ENCODE measurements around the gene FBXW10.
"Not testable (repeated sequence)": the region's sequence is repeated elsewhere in the genome, so short reads cannot be mapped to it uniquely, and the experiment has no call there.

FBXW10 gene

DNA sequence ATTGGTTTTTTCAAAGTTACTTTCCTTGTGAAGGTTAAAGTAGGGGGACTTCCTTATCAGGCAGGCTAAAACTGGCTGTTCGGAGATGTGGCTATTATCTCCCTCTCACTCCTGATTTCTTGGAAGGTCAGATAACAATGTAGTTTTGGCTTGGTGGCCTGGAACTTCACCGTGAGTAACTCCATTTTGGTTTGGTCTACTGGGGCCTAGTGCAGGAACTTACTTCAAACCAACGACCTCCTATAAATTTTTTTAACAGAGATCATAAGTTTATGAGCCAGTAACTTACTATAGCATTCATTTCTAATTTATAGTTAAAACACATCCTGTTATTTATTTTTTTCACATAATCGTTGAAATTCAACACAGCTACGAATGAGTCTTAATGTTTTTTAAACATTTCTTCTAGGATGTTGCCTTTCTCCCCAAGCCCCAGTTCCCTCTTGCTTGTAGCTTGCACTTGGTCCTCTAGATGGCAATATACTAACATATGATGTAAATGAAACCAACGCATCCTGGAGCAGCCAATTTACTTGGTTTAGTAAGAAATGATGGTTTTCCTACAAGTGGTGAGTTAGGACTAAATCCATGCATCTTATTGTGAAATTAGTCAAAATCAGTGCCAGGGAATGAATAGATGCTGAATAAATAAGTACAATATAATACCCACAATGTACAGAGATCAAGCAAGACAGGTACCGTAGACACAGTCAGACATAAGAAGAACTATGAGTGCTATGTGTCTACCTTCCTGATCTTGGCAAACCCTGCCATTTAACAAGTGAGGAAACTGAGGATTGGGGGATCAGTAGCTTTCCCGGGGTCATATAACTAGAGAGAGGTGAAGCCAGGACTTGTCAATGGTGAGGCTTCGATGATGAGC, 72.9 kb downstream of the FBXW10 start:
- H3K4me1 ChIP-seq (ENCODE audit: control insufficient read depth, insufficient read depth, low read length); H3K4me3 ChIP-seq (ENCODE audit: low read length); H3K36me3 ChIP-seq (ENCODE audit: control insufficient read depth, insufficient read depth, low read length); H3K27ac ChIP-seq (ENCODE audit: low read depth, low read length); H3K9ac ChIP-seq (ENCODE audit: low read length); H3K27me3 ChIP-seq (ENCODE audit: control insufficient read depth, insufficient read depth, low read length): not testable (repeated sequence)

DNA sequence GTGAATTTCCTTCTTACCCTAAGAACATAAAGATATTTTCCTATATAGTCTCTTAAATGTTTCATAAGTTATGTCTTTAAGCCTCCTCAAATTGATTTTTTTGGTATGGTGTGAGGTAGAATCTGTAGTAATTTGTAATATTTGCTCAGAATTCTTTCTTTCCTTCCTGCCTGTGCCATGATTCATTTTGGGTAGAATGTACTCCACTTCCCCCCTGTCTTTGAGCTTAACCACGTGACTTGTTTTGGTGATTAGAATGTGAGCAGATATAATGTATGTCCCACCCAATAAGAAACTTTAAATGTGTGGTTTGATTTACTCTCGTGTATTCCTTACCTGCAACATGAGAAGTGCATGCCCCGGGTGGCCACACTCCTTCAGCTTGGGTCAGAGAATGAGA, 77.6 kb downstream of the FBXW10 start:
- H3K9ac ChIP-seq (ENCODE audit: low read length); H3K27ac ChIP-seq (ENCODE audit: low read depth, low read length); H3K36me3 ChIP-seq (ENCODE audit: control insufficient read depth, insufficient read depth, low read length); H3K27me3 ChIP-seq (ENCODE audit: control insufficient read depth, insufficient read depth, low read length); H3K4me3 ChIP-seq (ENCODE audit: low read length); H3K4me1 ChIP-seq (ENCODE audit: control insufficient read depth, insufficient read depth, low read length): not testable (repeated sequence)

DNA sequence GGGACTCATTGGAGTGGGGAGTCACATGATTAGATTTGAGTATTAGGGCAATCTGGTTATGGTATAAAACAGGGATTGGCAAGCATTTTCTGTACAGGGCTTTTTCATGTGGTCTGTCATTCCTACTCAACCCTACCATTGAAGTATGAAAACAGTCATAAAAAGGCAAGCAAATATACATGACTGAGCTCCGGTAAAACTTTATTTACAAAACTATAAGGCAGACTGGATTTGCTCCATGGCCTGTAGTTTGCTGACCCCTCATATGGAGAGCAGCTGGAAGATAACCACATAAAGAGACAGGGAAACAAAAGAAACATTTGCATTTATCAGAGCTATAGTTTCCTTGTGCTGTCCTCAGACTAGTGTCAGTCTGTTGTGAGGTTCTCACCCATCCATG, 83.8 kb downstream of the FBXW10 start:
- H3K27me3 ChIP-seq (ENCODE audit: control insufficient read depth, insufficient read depth, low read length); H3K36me3 ChIP-seq (ENCODE audit: control insufficient read depth, insufficient read depth, low read length); H3K9ac ChIP-seq (ENCODE audit: low read length); H3K4me3 ChIP-seq (ENCODE audit: low read length); H3K27ac ChIP-seq (ENCODE audit: low read depth, low read length); H3K4me1 ChIP-seq (ENCODE audit: control insufficient read depth, insufficient read depth, low read length): not testable (repeated sequence)
